Bronchial epithelial cell (primary cell): Measurements from ENCODE around the gene GREM2. TPM values are rescaled to one million over a fixed set of nuclear protein-coding genes. Genes with fewer than 3 reads are reported as not detected.

Source experiments
- DNase-seq: peaks from one replicate; pipeline ENCODE4 v3.0.0-alpha.2; 2010; ENCODE audit warnings: low read depth
- FAIRE-seq: peaks from 2 replicates; lab custom pipeline; 2011; peaks lifted over from hg19 to GRCh38; lab: Jason Lieb, UNC
- H3K27me3 ChIP-seq: 2 replicates; pipeline ENCODE4 v1.5.1; 2011; ENCODE audit warnings: low read length; ENCODE audit not compliant: control insufficient read depth, insufficient read depth
- H3K36me3 ChIP-seq: 2 replicates; pipeline ENCODE4 v1.5.1; 2011; ENCODE audit warnings: low read length; ENCODE audit not compliant: control insufficient read depth, insufficient read depth
- H3K4me3 ChIP-seq: 2 replicates; pipeline ENCODE4 v1.5.1; 2011; ENCODE audit warnings: mild to moderate bottlenecking, low read depth, low read length, control low read depth
- total RNA-seq: library from RNA; depleted of rRNA; stranded (reverse); fragments of >200 nt; gene quantifications from 2 replicates; pipeline ENCODE4 v1.2.1, GENCODE V29; 2014
- TF ChIP-seq, protein P1 (sequence below): IDR thresholded peaks from 2 replicates; pipeline ENCODE4 v1.5.1; 2011; ENCODE audit warnings: mild to moderate bottlenecking, moderate library complexity, low read length, control low read depth, inconsistent platforms; ENCODE audit not compliant: insufficient read depth, severe bottlenecking

Gene GREM2
- total RNA-seq, 1 donor from 2014 or later = not detected

GRCh38 chr1:240650877-240651276 is 38.9 kb upstream of the GREM2 start:
- TF ChIP-seq, protein P1, sequence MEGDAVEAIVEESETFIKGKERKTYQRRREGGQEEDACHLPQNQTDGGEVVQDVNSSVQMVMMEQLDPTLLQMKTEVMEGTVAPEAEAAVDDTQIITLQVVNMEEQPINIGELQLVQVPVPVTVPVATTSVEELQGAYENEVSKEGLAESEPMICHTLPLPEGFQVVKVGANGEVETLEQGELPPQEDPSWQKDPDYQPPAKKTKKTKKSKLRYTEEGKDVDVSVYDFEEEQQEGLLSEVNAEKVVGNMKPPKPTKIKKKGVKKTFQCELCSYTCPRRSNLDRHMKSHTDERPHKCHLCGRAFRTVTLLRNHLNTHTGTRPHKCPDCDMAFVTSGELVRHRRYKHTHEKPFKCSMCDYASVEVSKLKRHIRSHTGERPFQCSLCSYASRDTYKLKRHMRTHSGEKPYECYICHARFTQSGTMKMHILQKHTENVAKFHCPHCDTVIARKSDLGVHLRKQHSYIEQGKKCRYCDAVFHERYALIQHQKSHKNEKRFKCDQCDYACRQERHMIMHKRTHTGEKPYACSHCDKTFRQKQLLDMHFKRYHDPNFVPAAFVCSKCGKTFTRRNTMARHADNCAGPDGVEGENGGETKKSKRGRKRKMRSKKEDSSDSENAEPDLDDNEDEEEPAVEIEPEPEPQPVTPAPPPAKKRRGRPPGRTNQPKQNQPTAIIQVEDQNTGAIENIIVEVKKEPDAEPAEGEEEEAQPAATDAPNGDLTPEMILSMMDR = no peak
- no peak for DNase-seq
- H3K4me3 ChIP-seq = no peak overlapping the region
- H3K36me3 ChIP-seq = no peaks in the 10 kb centered on the region
- no peaks in the 10 kb centered on the region for H3K27me3 ChIP-seq
- FAIRE-seq = no peak

DNA sequence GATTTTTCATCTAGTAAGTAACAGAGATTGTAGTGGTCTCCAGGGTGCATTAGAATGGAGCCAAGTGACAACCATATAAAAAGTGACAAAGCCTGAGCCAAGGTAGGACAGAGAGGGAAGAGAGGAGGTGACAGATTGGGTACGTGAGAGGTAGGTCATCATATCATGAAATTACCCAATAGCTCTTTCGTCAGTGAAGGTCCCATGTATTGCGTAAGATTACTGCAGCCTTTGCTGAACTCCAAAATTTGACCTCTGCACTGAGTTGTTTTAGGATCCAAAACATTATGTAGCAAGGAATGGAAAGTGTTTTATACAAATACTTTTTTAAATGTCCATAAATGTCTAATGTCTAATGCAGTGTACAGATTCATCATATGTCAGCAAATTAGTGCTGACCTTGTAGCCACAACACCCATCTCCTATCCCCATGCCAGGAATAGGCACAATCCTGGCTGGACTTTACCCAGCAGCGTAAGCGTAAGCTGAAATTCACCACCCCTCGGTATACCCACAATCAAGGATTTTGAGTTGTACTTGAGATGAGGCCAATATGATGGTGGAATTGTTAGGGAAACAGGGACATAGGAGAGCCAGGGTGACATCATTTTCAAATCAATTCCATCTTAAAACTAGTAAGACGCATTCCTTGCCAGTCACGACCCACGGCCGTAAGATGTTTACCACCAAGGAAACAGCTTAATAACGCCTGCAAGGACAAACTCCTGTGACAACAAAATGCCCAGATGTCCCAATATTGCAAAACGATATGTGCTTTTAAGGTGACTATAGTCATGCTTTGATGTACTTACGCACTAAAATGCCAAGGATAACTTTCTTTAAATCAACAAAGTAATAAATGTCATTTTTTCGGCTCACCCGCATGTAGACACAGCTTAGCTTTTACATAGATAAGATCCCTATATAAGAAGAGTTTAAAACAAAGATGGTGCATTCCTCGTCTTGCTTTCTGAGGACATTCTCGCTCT is 38.1 kb upstream of the GREM2 start:
- Histone ChIP-seq H3K27me3 (no peaks in the 10 kb centered on the region), H3K4me3 (no peak overlapping the region), H3K36me3 (no peaks in the 10 kb centered on the region)
- TF ChIP-seq, protein P1 = no peak
- FAIRE-seq = no peak
- DNase-seq = no peak

- FAIRE-seq (no peak), DNase-seq (no peak)
- H3K36me3 ChIP-seq = no peaks in the 10 kb centered on the region
- TF ChIP-seq, protein P1 = no peak
- H3K4me3 ChIP-seq = no peak overlapping the region
- H3K27me3 ChIP-seq = no peaks in the 10 kb centered on the region
Measured at GRCh38 chr1:240646571-240647240, 34.8 kb upstream of the GREM2 start.

DNA sequence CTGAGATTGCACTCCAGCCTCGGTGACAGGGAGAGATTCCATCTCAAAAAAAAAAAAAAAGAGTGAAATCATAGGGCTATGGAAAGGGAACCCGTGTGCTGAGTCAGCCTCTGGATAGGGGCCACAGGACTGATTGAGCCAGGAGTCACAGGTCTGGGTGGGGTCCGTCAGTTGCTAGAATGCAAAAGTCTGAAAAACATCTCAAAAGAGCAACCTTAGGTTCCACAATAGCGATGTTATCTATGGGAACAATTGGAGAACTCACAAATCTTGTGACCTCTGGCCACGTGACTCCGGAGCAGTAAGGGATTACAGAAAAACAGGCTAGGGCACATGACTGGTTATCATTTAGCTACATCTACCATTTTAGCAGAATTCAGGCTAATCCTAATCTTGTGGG is 32.8 kb upstream of the GREM2 start:
- TF ChIP-seq, protein P1 = no peak
- FAIRE-seq (no peak), DNase-seq (no peak)
- Histone ChIP-seq H3K36me3 (no peaks in the 10 kb centered on the region), H3K27me3 (no peaks in the 10 kb centered on the region), H3K4me3 (no peak overlapping the region)

DNA sequence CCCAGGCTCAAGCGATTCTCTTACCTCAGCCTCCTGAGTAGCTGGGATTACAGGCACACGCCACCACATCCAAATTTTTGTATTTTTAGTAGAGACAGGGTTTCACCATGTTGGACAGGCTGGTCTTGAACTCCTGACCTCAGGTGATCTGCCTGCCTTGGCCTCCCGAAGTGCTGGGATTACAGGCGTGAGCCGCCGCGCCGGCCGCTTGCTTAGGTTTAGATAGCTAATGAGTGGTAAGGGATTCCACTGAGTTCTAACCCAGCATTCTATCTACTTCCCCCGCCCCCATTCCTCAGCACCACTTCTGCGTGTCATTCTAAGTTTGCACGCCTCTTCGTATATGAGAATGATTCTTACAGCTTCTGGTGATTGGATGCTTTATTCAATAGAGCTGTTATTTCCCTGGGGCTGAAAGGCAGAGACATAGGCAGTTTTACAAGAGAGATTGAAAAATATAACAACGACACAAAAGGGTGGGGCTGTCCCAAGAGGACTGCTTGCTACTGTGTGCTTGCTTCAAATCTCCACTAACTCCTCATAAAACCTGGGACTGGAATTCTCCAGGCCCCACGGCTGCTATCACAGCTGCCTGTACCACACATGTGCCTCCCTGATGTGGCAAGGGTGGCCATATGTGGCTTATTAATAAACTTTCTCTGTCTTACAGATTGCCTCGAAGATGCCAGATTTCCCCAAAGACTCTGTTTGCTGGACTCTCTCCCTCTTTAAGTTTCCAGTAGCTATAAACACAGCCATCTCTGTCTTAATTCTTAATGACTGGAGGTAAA is 23.7 kb upstream of the GREM2 start:
- TF ChIP-seq, protein P1 = no peak
- Histone ChIP-seq H3K36me3 (no peaks in the 10 kb centered on the region), H3K27me3 (no peaks in the 10 kb centered on the region), H3K4me3 (no peak overlapping the region)
- DNase-seq (no peak), FAIRE-seq (no peak)
